GM04503 (cell line): ENCODE data around the gene KIAA0319L.

Source experiments
- DNase-seq: peaks from one replicate; pipeline ENCODE4 v3.0.0-alpha.2; 2012; ENCODE audit warnings: low read depth

The KIAA0319L gene

DNA sequence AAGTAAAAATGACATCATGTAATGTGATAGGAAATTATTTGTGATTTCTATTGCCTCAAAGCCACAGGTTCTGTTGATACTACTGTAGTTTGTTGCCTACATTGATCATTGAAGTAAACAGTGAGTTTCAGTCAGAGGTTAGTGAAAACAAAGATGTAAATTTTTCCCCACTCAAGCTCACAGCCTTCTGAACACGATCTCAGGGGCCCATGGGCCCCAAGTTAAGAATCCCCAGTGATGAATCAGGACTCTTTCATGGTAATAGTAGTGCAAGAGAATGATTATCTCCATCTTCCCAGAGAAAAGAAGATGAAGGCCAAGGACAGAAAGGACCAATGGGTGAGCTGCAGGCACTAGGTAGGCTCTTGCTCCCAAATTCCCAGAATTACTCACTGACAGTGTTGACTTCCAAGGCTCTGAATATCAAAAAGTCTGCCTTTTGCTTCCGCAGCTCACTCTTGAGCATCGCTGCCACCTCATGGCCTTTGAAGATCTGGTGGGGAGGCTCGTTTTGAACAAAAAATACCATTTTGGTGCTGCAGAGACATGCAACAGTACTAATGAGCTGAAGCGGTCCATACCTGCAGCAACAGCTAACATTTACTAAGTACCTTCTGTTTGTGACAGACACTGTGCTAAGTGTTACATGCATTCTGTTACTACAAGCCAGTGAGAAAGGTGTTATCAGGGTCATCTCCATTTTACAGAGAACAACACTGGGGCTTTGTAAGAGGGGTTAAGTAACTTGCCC, 113.3 kb downstream of the KIAA0319L start:
- DNase-seq = no peak

DNA sequence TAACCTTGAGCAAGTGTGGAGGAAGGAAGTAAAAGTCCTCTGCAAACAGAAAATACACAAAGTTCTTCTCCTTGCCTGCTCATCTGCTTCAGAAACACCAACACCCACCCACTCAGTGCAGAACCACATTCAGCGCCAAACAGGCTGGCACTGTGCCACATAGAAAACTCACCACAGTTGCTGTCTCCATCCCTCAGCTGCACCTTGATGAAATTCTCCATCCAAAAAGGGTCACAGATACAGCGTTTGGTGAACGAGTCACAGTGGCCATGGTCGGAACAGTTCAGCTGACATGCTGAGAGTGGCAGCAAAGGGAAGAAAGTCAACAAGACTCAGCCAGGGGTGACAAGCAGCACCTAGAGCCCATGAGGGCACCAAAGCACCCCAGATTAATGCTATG, 114.5 kb downstream of the KIAA0319L start:
- no peak for DNase-seq

DNA sequence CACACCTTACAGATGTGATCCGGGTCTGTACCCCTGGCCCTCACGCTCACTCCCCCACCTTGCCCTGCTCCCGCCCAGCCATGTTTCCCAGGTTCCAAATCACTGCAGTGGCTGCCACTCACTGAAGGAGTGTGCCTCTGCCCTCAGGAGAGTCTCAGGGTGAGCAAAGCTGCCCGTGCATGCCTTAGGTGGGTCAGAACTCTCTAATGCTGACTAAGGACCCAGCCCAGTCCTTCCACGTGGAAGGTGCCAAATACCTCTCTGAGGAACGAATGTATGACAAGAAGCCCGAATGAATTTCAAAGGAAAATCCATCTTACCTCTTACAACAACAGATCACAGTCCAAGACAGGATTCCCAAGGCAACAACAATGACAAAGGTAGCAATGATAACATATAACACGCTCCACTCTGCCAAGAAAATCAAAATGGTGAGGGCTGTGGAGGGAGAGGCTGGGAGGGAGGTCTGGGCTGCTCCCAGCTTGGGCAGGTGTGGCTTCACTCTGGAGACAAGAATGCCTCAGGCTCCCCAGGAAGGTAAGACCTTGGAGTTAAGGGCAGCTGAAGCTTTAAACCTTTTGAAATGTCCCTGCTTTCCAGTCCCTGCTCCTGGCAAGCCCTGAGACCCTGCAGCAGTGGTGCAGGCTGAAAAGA, 115.2 kb downstream of the KIAA0319L start:
- DNase-seq = no peak

DNA sequence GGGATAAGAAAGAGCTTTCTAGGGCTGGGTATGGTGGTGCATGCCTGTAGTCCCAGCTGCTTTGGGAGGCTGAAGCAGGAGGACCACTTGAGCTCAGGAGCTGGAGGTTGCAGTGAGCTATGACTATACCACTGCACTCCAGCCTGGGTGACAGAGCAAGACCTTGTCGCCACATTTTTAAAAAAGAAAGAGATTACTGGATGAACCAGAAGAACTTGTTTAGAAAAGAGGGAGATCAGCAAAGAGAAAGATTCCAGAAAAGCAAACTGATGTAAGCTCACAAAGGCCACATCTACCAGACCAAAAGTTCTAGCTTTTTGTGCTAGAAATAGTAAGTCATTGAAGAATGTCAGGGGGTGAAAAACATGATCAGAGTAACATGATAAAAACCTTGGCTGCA, 117.6 kb downstream of the KIAA0319L start:
- DNase-seq = no peak

DNA sequence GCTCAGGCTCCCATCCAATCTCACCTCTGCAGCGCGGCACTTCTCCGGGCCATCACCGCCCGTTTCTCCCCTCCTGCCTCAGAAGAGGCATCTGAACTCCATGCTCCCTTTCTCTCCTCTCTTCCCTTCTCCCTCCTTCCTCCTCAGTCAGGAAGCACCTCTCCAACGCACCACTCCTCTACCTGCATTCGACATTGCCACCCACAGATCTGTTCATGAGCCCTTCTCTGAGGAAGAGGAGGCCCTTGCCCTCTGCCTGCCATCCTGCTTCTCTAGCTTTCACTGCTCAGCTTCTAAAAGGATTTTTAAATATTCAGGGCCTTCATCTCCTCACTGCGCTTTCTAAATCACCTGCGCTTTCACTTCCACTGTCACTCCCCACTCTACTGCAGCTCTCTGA, 120.0 kb downstream of the KIAA0319L start:
- no peak for DNase-seq

- no peak for DNase-seq
Observed at GRCh38 chr1:35436078-35436477, 121.1 kb downstream of the KIAA0319L start.

GRCh38 chr1:35434703-35435102, 122.5 kb downstream of the KIAA0319L start:
- DNase-seq = no peak

GRCh38 chr1:35433714-35434113, 123.5 kb downstream of the KIAA0319L start:
- no peak for DNase-seq

DNA sequence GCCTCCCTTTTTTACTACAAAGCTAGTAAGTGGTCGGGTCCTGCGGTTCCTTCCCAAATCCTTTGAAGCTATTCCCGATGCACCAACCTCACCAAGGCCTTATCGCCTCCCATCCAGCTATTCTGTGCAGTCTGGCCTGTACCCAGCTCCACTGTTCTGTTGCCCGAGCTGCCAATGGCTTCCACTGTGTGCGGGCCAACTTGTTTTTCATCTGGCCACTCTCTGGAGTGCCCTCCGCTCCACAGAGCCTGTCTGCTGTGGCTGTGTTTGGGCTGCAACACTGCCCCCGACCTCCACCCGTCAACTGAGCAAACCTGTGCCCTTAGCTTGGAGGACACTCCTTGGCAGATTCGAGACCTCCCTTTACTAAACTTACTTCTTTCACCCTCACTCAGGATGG, 125.0 kb downstream of the KIAA0319L start:
- DNase-seq = no peak

- DNase-seq = no peak
Observed at GRCh38 chr1:35431173-35431599, 126.0 kb downstream of the KIAA0319L start.

DNA sequence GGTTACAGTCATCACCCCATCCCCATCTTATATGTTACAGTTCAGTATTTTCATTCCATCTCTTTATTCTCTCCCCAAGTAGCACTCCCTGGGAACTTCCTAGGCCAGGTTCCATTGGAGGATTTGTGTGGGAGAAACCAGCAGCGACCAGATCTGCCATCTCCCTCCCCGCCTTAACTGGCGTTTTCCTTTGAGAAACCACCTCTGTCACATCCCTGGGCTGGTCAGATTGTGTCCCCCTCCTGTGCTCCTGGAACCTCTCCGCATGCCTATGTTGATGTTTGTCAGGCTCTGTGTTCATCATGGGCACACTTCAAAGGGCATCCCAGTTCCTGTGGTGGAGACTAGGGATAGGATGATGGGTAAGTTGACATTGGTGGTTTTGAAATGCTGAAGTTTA, 126.4 kb downstream of the KIAA0319L start:
- DNase-seq = no peak

DNA sequence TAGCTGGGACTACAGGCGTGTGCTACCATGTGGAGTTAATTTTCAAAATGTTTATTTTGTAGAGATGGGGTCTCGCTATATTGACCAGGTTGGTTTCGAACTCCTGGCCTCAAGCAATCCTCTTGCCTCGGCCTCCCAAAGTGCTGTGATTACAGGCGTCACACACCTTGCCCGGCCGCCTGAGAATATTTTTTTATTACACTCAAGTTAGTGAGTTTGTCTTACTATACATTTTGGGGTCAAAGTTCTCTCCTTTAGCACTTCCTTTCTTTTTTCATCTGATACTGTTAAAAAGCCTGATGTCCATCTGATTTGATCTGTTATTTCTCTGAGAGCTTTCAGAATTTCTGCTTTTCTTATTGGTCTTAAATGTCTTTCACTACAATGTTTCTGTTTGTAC, 128.8 kb downstream of the KIAA0319L start:
- no peak for DNase-seq

DNA sequence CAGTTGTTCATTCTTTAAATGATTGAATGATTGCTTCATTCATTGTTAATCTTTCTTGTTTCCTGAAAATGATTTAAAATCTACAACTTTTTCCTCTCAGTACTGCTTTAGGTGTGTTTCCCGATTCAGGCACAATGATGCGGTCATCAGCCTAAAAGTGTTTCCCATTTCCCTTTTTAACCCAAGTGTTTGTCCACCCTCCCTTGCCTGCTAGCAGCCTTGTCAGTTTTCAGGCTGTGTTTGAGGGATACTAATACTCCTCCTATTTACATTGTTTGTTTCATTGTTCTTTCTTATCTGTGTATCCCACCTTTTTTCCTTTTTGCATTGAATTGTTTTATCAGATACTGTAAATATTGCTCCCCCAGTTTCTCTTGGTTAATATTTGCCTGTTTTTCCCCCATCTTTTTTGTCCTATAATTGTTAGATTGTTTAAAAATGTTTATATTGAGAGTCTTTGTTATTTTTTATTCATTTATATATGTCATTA, 131.1 kb downstream of the KIAA0319L start:
- no peak for DNase-seq

- no peak for DNase-seq
Observed at GRCh38 chr1:35408925-35409324, 148.3 kb downstream of the KIAA0319L start.

DNA sequence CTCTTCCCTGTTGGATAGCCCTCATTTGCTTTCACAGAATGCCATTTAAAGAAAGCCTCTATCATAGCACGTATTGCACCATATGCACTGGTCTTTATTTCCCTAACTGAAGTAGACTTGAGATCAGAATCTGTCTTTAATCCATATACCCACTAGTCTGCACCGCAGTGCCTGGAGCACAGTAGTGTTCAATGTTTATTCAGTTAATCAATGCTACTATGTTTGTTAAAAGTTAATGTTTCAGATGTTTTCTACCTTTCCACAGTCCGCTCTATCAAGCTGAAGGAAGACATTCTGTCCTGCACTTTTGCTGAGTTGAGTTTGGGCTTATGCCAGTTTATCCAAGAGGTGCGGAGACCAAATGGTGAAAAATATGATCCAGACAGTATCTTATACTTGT, 149.5 kb downstream of the KIAA0319L start:
- no peak for DNase-seq

DNA sequence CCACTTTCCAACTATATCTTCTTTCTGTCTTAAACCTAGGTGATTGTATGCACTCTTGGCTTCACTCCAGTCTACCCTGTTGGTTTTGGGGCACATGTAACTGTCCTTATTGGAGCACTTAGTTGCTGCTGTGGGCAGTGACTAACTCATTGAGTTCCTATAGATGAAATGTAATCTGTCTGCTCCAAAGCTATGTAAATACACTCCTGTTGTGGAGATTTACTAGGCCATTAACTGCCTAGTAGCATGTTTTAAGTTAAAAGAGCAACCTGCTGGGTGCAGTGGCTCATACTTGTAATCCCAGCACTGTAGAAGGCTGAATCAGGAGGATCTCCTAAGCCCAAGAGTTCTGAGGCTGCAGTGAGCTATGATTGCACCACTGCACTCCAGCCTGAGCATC, 151.1 kb downstream of the KIAA0319L start:
- no peak for DNase-seq

- DNase-seq = no peak
Observed at GRCh38 chr1:35401049-35401448, 156.2 kb downstream of the KIAA0319L start.

GRCh38 chr1:35398739-35399138, 158.5 kb downstream of the KIAA0319L start:
- no peak for DNase-seq

DNA sequence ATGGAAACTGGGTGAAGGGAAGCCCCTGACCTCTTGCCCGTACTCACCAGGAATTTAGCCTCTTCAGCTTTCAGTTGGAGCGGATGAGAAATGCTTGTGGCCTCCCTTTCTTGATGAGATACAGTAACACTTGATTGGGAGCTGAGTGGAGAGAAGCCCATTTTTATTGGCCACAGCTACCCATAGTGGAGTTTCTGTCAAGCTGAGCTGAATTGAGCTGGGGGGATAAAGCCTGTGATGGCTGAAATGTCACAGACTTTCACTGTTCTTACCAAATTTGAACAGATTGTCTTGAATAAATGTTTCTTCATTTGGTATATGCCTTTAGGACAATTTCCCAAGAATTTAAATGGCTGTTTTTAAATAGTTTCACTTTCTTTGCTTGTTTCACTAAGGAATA, 162.8 kb downstream of the KIAA0319L start:
- no peak for DNase-seq

GRCh38 chr1:35390600-35391494, 166.4 kb downstream of the KIAA0319L start:
- no peak for DNase-seq

DNA sequence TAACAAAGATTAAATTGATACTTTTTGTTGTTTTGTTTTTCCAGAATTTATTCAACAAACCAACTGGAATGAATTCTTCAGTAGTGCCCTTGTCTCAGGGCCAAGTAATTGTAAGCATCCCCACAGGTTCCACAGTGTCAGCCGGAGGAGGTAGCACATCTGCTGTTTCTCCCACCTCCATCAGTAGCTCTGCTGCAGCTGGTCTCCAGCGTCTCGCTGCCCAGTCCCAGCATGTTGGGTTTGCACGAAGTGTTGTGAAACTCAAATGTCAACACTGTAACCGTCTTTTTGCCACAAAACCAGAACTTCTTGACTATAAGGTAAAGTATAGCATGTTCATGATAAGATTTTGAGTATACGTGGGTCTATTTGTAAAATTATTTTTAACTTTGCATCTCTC, 170.2 kb downstream of the KIAA0319L start:
- no peak for DNase-seq

DNA sequence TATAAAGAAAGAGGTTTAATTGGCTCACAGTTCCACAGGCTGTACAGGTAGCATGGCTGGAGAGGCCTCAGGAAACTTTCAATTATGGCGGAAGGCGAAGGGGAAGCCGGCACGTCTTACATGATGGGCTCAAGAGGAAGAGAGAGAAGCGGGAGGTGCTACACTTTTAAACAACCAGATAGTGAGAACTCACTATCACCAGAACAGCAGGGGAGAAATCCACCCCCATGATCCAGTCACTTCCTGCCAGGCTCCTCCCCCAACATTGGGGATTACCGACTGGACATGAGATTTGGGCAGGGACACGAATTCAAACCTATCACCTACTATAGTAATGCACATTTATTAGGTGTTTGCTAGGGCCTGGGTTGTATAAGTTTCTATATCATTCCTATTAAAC, 170.9 kb downstream of the KIAA0319L start:
- no peak for DNase-seq
